Fibroblast of skin of back (primary cell): ENCODE data around the gene ALDH5A1.

Source experiments
- DNase-seq: peaks from one replicate; pipeline ENCODE4 v3.0.0-alpha.2; 2013

Gene ALDH5A1

DNA sequence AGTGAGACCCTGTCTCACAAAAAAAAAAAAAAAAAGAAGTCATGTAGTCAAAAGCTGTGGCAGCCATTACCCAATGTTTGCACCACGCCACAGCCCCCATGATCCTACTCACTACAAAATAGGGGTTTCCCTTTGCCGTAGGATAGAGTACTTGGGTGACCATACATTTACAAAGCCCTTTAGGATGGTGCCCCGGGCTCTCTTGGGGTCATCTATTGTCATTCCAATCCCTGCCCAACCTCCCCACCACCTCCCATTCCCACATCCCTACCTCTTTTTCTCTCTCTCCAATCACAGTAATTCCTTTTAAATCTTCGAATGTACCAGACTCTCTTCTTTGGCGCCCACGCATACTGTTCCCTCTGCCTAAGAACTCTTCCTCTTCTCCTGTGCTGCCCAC lies 76.6 kb downstream of the ALDH5A1 start:
- no peak for DNase-seq

DNA sequence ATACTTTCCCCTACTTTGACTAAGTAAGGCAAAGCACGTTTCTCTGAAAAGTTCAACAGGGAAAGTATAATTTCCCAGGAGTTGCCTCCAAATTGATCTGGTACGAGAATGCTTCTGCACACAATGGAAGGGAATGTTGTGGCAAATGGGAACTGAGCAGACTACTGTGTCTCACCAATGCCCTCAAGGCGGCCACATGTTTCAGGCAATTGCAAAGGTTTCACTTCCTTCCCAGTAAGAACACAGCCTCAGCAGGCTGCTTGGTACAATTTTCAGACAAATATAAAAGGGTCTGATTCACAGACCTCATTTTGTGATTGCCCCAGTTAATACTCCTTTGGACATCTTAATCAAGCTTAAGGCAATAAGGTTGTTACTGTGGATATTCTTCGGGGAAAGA lies 80.0 kb downstream of the ALDH5A1 start:
- DNase-seq = no peak

DNA sequence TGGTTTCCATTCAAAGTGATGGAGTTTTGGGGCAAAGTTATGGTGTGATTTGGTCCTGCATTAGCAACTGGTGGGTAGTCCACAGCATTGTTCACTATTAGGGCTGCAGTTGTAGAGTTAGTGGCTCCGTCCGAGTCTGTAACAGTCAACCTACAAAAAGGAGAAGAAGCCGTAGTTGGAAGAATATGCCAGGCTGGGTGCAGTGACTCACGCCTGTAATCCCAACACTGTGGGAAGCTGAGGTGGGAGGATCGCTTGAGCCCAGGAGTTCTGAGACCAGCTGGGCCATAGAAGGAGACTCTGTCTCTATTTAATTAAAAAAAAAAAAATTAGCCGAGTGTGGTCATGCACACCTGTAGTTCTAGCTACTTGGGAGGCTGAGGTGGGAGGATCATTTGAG lies 81.7 kb downstream of the ALDH5A1 start:
- DNase-seq = no peak

DNA sequence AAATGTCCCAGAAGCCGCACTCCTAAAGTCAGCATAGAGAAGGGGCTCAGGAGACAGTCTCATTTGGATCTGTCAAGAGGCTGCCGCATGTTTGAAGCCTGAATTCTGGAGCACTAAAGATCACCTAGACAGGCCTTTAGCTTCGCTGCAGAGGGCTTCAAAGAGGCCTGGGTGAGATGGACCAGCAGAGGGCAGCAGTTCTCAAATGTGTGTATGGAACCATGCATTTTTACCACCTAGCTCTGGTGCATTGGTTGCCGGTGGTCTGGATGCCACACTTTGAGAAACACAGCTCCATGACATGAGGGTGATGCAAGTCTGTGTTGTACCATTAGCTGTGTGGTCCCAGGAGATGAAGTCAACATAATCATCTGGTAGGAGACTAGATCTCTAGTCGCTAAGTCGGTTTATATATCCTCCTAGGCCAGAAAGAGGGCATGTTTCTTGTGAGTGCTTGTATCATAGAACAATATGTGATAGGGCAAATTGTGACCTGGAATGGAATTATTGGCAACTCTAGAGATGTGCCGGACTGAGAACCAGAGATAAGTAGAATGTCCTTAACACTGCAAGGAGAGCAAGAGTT lies 86.4 kb downstream of the ALDH5A1 start:
- peak; percentile 56 for DNase-seq

DNA sequence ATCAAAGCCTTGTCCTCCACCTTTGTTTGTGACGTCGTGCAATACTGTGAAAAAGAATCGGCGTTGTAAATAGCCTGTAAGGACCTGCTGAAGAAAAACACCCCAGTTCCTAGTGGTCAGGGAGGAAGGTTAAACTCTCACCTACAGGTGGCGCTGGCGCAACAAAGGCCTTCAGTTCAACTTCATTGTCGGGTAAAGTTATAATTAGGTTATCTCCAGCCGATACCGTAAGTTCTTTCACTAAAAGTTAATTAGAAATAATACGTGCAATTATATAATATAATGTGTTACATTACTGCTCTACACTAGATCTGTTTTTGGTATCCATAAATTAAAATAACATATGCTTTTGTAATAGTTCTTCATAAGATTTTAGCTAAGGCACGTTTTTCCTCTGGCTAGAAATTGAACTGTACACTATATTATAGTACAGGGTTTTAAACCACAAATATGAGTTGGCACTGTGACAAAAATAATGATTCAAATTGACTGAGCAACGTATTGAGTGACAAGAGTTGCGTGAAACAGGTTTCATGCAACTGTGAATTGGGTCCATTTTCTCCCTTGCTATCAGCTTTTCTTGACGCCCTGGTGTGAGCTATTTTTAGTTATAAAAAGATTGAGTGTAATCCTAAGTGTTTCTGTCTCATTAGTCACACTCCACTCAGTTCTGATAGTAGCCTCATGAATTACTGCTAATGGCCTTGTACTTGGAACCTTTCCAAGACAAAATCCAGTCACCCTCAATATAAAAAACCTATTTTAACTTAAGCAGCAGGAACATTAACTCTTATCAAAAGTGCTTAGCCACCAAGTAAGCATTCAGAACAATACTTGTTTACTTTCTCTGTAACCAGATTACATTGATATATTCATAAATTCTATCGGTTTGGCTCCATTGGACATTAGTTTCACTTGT lies 89.0 kb downstream of the ALDH5A1 start:
- peak; percentile 60 for DNase-seq

DNA sequence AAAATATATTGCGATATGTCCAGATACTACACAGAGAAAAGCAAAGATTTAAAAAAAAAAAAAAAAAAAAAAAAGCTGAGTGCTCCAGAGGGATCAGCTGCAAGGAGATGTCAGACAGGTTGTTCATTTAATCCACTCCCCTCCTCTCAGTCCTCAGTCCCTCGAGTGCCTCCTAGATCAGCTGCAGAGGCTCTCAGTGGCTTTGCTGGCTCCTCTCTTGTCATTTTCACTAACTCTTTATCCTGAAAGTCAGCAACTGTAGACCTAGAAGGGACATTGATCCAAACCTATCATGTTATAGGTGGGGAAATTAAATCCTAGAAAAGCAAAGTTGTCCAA lies 89.6 kb downstream of the ALDH5A1 start:
- DNase-seq = no peak
